ENCODE measurements around the gene COIL.

COIL gene

DNA sequence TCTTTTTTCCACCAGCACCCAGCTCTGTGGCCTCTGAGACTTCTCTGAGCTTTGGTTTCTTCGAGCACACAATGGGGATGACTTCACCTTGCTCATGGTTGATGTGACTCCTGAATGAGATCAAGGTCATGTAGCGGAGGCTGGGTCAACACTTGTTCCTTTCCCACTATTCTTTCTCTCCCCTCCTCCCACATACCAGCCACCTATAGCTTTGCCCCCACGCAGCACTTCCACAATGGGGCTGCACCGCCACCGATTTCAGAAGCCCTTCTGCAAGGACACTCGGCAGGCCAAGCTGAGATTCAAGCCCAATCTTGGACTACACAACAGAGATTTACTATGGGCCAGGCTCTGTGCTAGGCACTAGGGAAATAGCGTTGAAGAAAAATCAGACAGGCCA lies 61.4 kb downstream of the COIL start:
- TF ChIP-seq, protein P1, sequence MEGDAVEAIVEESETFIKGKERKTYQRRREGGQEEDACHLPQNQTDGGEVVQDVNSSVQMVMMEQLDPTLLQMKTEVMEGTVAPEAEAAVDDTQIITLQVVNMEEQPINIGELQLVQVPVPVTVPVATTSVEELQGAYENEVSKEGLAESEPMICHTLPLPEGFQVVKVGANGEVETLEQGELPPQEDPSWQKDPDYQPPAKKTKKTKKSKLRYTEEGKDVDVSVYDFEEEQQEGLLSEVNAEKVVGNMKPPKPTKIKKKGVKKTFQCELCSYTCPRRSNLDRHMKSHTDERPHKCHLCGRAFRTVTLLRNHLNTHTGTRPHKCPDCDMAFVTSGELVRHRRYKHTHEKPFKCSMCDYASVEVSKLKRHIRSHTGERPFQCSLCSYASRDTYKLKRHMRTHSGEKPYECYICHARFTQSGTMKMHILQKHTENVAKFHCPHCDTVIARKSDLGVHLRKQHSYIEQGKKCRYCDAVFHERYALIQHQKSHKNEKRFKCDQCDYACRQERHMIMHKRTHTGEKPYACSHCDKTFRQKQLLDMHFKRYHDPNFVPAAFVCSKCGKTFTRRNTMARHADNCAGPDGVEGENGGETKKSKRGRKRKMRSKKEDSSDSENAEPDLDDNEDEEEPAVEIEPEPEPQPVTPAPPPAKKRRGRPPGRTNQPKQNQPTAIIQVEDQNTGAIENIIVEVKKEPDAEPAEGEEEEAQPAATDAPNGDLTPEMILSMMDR (IDR thresholded peaks at IDR 0.05; ENCODE audit: extremely low read depth, insufficient read depth, missing control alignments), result no peak
- in situ Hi-C loops (cut with MboI; ENCODE audit: low pct_unique_long_range_greater_than_20kb, low sequenced_read_pairs, unreplicated experiment), result no loop called here
- no peak for DNase-seq (ENCODE audit: low spot score)

DNA sequence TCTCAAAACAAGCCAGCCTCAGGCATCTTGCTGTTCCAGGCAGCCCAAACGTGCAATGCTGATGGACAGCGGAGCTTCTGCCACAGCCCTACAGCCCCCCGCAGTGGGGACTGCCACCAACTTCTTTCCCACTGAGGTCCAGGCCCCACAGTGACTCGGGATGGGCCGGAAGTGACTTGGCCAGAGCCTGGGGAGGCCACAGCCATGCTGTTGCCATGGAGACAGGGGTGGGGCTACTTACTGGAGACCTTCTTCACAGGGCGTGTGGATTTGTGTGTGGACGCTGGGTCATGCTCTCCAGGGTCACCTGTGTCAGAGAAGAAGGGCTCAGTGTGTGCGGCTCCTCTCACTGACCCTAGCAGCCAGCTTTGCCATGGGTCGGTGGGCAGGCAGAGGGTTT lies 62.0 kb downstream of the COIL start:
- TF ChIP-seq, protein P1 (IDR thresholded peaks at IDR 0.05; ENCODE audit: extremely low read depth, insufficient read depth, missing control alignments), result no peak
- in situ Hi-C loops (cut with MboI; ENCODE audit: low pct_unique_long_range_greater_than_20kb, low sequenced_read_pairs, unreplicated experiment), result no loop called here
- no peak for DNase-seq (ENCODE audit: low spot score)

DNA sequence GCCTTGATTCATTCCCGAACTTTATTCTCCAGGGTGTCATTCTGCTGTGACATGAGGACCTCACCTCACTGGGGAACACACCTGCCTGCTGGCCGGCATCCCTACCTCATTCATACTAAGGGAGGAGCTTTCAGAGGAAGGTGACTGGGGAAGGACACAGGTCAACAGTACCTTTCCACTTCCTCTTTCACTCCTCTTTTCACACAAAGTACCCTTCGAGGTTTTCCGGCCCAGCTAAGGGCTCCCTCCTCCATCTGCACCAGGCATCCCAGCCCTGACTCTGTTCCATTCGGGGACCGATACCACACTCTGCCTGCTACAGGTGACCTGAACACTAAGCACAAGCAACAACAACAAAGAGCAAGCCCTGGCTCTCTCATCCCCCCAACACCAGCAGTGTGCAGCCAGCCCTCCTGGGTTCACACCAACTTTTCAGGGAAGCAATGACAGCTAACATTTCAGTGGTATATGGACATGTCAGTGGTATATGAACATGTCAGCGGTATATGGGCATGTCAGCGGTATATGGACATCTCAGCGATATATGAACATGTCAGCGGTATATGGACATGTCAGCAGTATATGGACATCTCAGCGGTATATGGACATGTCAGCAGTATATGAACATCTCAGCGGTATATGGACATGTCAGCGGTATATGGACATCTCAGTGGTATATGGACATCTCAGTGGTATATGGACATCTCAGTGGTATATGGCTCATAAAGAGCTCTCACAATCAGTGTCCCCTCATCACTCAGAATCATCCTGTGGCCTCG lies 63.0 kb downstream of the COIL start:
- no peak for DNase-seq (ENCODE audit: low spot score)
- in situ Hi-C loops (cut with MboI; ENCODE audit: low pct_unique_long_range_greater_than_20kb, low sequenced_read_pairs, unreplicated experiment), result no loop called here
- TF ChIP-seq, protein P1 (IDR thresholded peaks at IDR 0.05; ENCODE audit: extremely low read depth, insufficient read depth, missing control alignments), result no peak

DNA sequence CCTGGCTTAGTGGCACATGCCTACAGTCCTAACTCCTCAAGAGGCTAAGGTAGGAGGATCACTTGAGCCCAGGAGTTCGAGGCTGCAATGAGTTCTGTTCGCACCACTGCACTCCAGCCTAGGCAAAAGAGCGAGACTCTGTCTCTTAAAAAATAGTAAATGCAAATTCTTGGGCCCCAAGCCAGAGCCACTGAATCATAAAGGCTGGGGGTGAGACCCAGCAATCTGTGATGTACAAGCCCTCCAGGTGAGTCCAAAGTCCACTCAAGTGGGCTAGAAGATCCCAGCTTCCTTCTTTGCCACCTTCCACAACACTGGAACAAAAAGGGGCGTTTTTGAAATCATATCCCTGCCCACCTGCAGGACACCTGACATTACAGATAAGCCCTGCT lies 63.9 kb downstream of the COIL start:
- TF ChIP-seq, protein P1 (IDR thresholded peaks at IDR 0.05; ENCODE audit: extremely low read depth, insufficient read depth, missing control alignments), result no peak
- in situ Hi-C loops (cut with MboI; ENCODE audit: low pct_unique_long_range_greater_than_20kb, low sequenced_read_pairs, unreplicated experiment), result no loop called here
- DNase-seq (ENCODE audit: low spot score), result no peak

DNA sequence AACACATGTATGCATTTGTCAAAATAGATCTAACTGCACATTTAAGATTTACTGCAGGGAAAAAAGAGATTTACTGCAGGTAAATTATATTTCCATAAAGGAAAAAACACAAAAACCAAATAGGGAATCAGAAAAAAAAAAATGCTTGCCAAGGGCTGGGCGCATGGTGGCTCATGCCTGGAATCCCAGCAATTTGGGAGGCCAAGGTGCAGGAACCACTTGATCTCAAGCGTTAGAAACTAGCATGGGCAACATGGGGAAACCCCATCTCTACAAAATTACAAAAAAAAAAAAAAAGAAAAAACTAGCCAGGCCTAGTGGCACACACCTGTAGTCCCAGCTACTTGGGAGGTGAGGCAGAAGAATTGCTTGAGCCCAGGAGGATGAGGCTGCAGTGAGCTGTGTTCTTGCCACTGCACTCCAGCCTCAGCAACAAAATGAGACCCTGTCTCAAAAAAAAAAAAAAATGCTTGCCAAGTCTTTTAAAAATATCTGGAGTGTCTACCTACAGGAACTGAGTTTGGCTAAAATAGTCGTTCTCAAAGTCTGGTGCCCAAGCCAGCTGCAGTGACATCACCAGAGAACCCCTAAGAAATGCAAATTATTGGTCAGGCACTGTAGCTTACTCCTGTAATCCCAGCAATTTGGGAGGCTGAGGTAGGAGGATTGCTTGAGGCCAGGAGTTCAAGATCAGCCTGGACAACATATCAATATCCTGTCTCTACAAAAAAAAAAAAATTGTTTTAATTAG lies 64.5 kb downstream of the COIL start:
- TF ChIP-seq, protein P1 (IDR thresholded peaks at IDR 0.05; ENCODE audit: extremely low read depth, insufficient read depth, missing control alignments), result no peak
- in situ Hi-C loops (cut with MboI; ENCODE audit: low pct_unique_long_range_greater_than_20kb, low sequenced_read_pairs, unreplicated experiment), result no loop called here
- DNase-seq (ENCODE audit: low spot score), result no peak

DNA sequence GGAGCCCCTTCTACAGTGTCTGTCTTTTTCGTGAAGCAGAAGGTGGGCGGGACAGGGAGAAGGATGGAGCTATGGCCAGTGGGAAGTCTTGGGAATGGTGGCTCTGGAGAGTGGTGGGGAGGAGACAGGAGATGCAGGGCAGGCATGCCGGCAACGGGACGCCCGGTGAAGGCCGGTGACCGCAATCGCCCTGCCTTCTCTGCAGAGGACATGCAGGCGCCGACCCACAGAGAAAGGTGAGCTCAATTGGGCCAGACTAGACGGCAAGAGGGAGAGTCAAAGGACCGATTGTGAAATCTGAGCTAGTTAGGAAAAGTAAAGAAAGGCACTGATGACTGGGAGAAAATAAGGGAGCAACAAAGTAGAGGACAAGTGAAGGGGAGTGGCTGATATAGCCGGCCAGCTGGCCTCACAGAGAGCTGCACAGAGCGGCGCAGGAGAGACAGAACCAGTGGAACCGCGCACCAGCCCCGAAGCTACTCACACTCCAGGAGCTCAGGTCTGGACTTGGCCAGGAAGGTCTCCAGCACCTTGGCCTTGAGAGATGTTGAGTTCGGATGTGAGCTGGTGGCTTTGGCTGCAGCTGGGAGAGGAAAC lies 65.9 kb downstream of the COIL start:
- in situ Hi-C loops (cut with MboI; ENCODE audit: low pct_unique_long_range_greater_than_20kb, low sequenced_read_pairs, unreplicated experiment), result no loop called here
- TF ChIP-seq, protein P1 (IDR thresholded peaks at IDR 0.05; ENCODE audit: extremely low read depth, insufficient read depth, missing control alignments), result no peak
- DNase-seq (ENCODE audit: low spot score), result no peak
